Activated B cell treated with CpG ODN at 0.5 μM for 24 hours (primary cell): Measurements from ENCODE around the gene FLNB. TPM values are rescaled to one million over a fixed set of nuclear protein-coding genes. Genes with fewer than 3 reads are reported as not detected.

Experiments
- ATAC-seq: fragments of 200-7000 bp; cut with Tn5 transposase; one replicate; pipeline ENCODE4 v1.10.0; 2021; ENCODE audit warnings: low read depth, mild to moderate bottlenecking, moderate library complexity
- CTCF ChIA-PET: fragments of 350-600 bp; sonication (Branson Sonifier 250); formaldehyde crosslinking; loops from one replicate; lab custom pipeline; 2021; ENCODE audit warnings: antibody characterized with exemption; lab: Charles Lee
- POLR2A ChIA-PET: fragments of 350-600 bp; sonication (Branson Sonifier 250); formaldehyde crosslinking; loops from one replicate; lab custom pipeline; 2021; ENCODE audit warnings: antibody characterized with exemption; lab: Charles Lee
- DNase-seq: peaks from one replicate; pipeline ENCODE4 v3.0.0; 2022
- H3K27ac Mint-ChIP-seq: one replicate; pipeline ENCODE4 v1.8.0; 2020; ENCODE audit warnings: mixed read lengths
- H3K27me3 Mint-ChIP-seq: one replicate; pipeline ENCODE4 v1.8.0; 2021; ENCODE audit warnings: mixed read lengths
- H3K36me3 Mint-ChIP-seq: one replicate; pipeline ENCODE4 v1.8.0; 2021; ENCODE audit warnings: low read depth, mixed read lengths
- H3K4me1 Mint-ChIP-seq: one replicate; pipeline ENCODE4 v1.8.0; 2021; ENCODE audit warnings: mixed read lengths
- H3K4me3 Mint-ChIP-seq: one replicate; pipeline ENCODE4 v1.8.0; 2020; ENCODE audit warnings: mild to moderate bottlenecking, mixed read lengths
- H3K9me3 Mint-ChIP-seq: one replicate; pipeline ENCODE4 v1.8.0; 2020; ENCODE audit warnings: mixed read lengths
- CTCF ChIP-seq: fragments of 200-600 bp; IDR thresholded peaks from one replicate; pipeline ENCODE4 v1.8.0; 2022; ENCODE audit warnings: antibody characterized with exemption, mild to moderate bottlenecking
- intact Hi-C: fragments of 100-400 bp; cut with micrococcal nuclease; formaldehyde crosslinking; loops from one replicate; pipeline ENCODE4 v1.15.1; 2024
- total RNA-seq: library from RNA; stranded (reverse); gene quantifications from 2 replicates; pipeline ENCODE4 v1.2.3, GENCODE V29; 2022

FLNB gene
- total RNA-seq, 1 donor from 2014 or later, result 16.7 TPM

GRCh38 chr3:58085616-58086015 lies 77.4 kb downstream of the FLNB start:
- Mint-ChIP-seq H3K27ac (no peak overlapping the region), H3K36me3 (peaks cover 23% of the 10 kb centered on the region), H3K4me3 (no peak overlapping the region), H3K27me3 (no peaks in the 10 kb centered on the region), H3K9me3 (no peaks in the 10 kb centered on the region), H3K4me1 (peaks cover 18% of the 10 kb centered on the region)
- no peak for DNase-seq
- CTCF ChIA-PET, result no interaction called here
- ATAC-seq, result no peak
- TF ChIP-seq CTCF, result no peak
- intact Hi-C loops, result no loop called here
- POLR2A ChIA-PET, result no interaction called here

- ATAC-seq (no peak), DNase-seq (no peak)
- no peak for TF ChIP-seq CTCF
- H3K27ac Mint-ChIP-seq, result no peak overlapping the region
- ChIA-PET POLR2A (interaction anchor here (0.6 kb wide), 1 partner anchor 84 kb away, joined by 3 read pairs; no protein-coding TSS in a partner anchor), CTCF (no interaction called here)
- intact Hi-C loops, result no loop called here
- peaks cover 12% of the 10 kb centered on the region for H3K4me1 Mint-ChIP-seq
- peaks cover 13% of the 10 kb centered on the region for H3K36me3 Mint-ChIP-seq
- no peaks in the 10 kb centered on the region for H3K9me3 Mint-ChIP-seq
- no peaks in the 10 kb centered on the region for H3K27me3 Mint-ChIP-seq
- no peak overlapping the region for H3K4me3 Mint-ChIP-seq
These were observed 80.3 kb downstream of the FLNB start for GRCh38 chr3:58088501-58088900.

GRCh38 chr3:58090351-58090750 lies 82.1 kb downstream of the FLNB start:
- CTCF ChIA-PET, result no interaction called here
- Mint-ChIP-seq H3K9me3 (no peaks in the 10 kb centered on the region), H3K36me3 (peaks cover 7% of the 10 kb centered on the region), H3K27ac (no peak overlapping the region), H3K4me3 (no peak overlapping the region), H3K4me1 (peaks cover 6% of the 10 kb centered on the region), H3K27me3 (no peaks in the 10 kb centered on the region)
- ATAC-seq, result no peak
- intact Hi-C loops, result no loop called here
- POLR2A ChIA-PET, result no interaction called here
- TF ChIP-seq CTCF, result no peak
- no peak for DNase-seq

GRCh38 chr3:58092521-58092920 lies 84.3 kb downstream of the FLNB start:
- intact Hi-C loops, result no loop called here
- TF ChIP-seq CTCF, result no peak
- POLR2A ChIA-PET, result no interaction called here
- CTCF ChIA-PET, result no interaction called here
- no peak for DNase-seq
- no peak overlapping the region for H3K4me3 Mint-ChIP-seq
- H3K4me1 Mint-ChIP-seq, result peaks cover 2% of the 10 kb centered on the region
- H3K9me3 Mint-ChIP-seq, result no peaks in the 10 kb centered on the region
- no peak overlapping the region for H3K27ac Mint-ChIP-seq
- ATAC-seq, result no peak
- H3K27me3 Mint-ChIP-seq, result no peaks in the 10 kb centered on the region
- peaks cover 18% of the 10 kb centered on the region for H3K36me3 Mint-ChIP-seq

GRCh38 chr3:58093574-58094195 lies 85.5 kb downstream of the FLNB start:
- Mint-ChIP-seq H3K36me3 (peaks cover 29% of the 10 kb centered on the region), H3K4me3 (no peak overlapping the region), H3K27me3 (no peaks in the 10 kb centered on the region), H3K9me3 (no peaks in the 10 kb centered on the region), H3K27ac (no peak overlapping the region), H3K4me1 (no peaks in the 10 kb centered on the region)
- intact Hi-C loops, result no loop called here
- ChIA-PET POLR2A (interaction anchor here (0.5 kb wide), 1 partner anchor 444 kb away, joined by 3 read pairs; the partner anchor contains the start of gene ACOX2), CTCF (no interaction called here)
- ATAC-seq (no peak), DNase-seq (no peak)
- TF ChIP-seq CTCF, result no peak
